ENCODE data around the gene KRI1.

Gene KRI1

GRCh38 chr19:10517361-10517759 lies 48.5 kb downstream of the KRI1 start, which contains the start of gene S1PR5:
Gene S1PR5, minus strand, starts transcription at chr19:10517447. Its CDS starts 2,436 bp downstream, at chr19:10515011.
- peak within 1 kb of the TSS; percentile 26; the same call in 1 of the 2 replicates for H3K27ac ChIP-seq
- TF ChIP-seq CTCF (IDR thresholded peaks at IDR 0.05) (peak; percentile 50), ZFX (IDR thresholded peaks at IDR 0.05; ENCODE audit: borderline replicate concordance) (no peak)

GRCh38 chr19:10516671-10517286 lies 49.0 kb downstream of the KRI1 start:
- no peak for TF ChIP-seq ZFX (IDR thresholded peaks at IDR 0.05; ENCODE audit: borderline replicate concordance)
- no peak for TF ChIP-seq CTCF (IDR thresholded peaks at IDR 0.05)
- peak overlapping the region; percentile 26; the same call in 1 of the 2 replicates for H3K27ac ChIP-seq

GRCh38 chr19:10516064-10516385 lies 49.8 kb downstream of the KRI1 start:
- TF ChIP-seq ZFX (IDR thresholded peaks at IDR 0.05; ENCODE audit: borderline replicate concordance) (no peak), CTCF (IDR thresholded peaks at IDR 0.05) (no peak)
- H3K27ac ChIP-seq = no peak overlapping the region

- H3K27ac ChIP-seq = no peak overlapping the region
- no peak for TF ChIP-seq ZFX (IDR thresholded peaks at IDR 0.05; ENCODE audit: borderline replicate concordance)
- no peak for TF ChIP-seq CTCF (IDR thresholded peaks at IDR 0.05)
Measured at GRCh38 chr19:10514211-10515145, 51.3 kb downstream of the KRI1 start.

- TF ChIP-seq ZFX (IDR thresholded peaks at IDR 0.05; ENCODE audit: borderline replicate concordance) (no peak), CTCF (IDR thresholded peaks at IDR 0.05) (no peak)
- H3K27ac ChIP-seq = no peak overlapping the region
Measured at GRCh38 chr19:10513223-10513622, 52.6 kb downstream of the KRI1 start.

- H3K27ac ChIP-seq = no peak overlapping the region
- no peak for TF ChIP-seq ZFX (IDR thresholded peaks at IDR 0.05; ENCODE audit: borderline replicate concordance)
- TF ChIP-seq CTCF (IDR thresholded peaks at IDR 0.05) = peak; percentile 52
Measured at GRCh38 chr19:10510301-10510802, 55.5 kb downstream of the KRI1 start.

- H3K27ac ChIP-seq = no peak overlapping the region
- no peak for TF ChIP-seq ZFX (IDR thresholded peaks at IDR 0.05; ENCODE audit: borderline replicate concordance)
Measured at GRCh38 chr19:10508707-10509106, 57.1 kb downstream of the KRI1 start.
